HG03439 (cell line): Measurements from ENCODE around the gene ZNF677.
"Not testable (repeated sequence)": the region's sequence is repeated elsewhere in the genome, so short reads cannot be mapped to it uniquely, and the experiment has no call there.

Experiments used
- ATAC-seq: cut with Tn5 transposase; IDR thresholded peaks from one replicate; pipeline ENCODE4 v1.9.1; 2021; ENCODE audit warnings: mild to moderate bottlenecking, moderate library complexity; ENCODE audit not compliant: unreplicated experiment

ZNF677 gene

GRCh38 chr19:53254411-53255341 lies at the start of gene ZNF677:
ZNF677 (minus strand) TSS chr19:53254873; CDS start chr19:53251550, 3,323 bp downstream.
- no peak for ATAC-seq

- ATAC-seq: not testable (repeated sequence)
Measured at GRCh38 chr19:53301341-53301740, 46.7 kb upstream of the ZNF677 start.

DNA sequence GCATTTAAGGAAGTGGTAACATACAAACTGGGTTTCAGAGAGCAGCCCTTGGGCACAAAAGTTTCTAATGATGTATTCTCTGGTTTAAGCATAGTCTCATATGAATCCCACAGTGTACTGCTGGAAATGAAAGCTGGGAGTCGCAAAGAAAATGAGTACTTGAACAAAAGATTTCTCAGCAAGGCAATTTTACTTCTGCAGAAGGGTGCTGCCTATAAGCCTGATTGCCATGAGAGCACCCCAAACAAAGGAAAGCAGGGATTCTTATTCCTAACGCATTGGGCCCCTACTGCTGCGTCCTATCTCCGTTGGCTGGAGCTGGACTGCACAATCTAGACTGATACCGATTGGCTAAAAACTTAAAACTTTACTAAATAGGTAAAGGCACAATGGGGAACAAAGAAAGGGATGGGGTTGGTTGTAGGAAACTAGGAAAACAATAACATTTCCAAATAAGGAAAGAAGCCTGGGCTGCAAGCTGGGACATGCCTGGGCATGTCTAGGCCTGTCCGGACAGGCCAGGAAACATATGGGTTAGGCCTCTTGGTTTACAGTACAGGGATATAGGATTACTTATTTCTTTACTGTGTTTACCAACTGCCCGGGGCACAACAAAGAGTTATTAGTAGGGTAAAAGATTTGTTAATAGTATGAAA lies 40.2 kb upstream of the ZNF677 start:
- no peak for ATAC-seq

GRCh38 chr19:53290758-53291549 lies 36.3 kb upstream of the ZNF677 start:
- ATAC-seq: no peak

- ATAC-seq: no peak
Measured at GRCh38 chr19:53285087-53285486, 30.4 kb upstream of the ZNF677 start.

GRCh38 chr19:53281947-53282346 lies 27.3 kb upstream of the ZNF677 start:
- not testable (repeated sequence) for ATAC-seq

DNA sequence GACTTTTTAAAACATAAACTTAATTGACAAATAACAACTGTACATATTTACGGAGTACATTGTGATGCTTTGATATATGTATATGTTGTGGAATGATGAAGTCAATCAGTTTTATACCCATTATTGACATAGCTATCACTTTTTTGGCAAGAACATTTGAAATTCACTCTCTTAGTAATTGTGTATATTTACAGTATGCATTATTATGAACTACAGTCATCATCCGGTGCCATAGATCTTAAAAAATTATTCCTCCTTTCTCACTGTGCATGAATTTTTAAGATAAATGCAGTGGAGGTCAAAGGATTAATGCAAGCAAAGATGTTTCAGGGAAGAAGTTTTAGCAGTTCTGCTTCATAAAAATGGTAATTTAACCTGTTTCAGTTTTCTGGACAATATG lies 20.8 kb upstream of the ZNF677 start:
- no peak for ATAC-seq

GRCh38 chr19:53272044-53272443 lies 17.4 kb upstream of the ZNF677 start:
- ATAC-seq: no peak

DNA sequence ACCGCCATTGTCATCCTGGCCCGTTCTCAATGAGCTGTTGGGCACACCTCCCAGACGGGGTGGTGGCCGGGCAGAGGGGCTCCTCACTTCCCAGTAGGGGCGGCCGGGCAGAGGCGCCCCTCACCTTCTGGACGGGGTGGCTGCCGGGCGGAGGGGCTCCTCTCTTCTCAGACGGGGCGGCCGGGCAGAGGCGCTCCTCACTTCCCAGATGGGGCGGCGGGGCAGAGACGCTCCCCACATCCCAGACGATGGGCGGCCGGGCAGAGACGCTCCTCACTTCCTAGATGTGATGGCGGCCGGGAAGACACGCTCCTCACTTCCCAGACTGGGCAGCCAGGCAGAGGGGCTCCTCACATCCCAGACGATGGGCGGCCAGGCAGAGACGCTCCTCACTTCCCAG lies 15.2 kb upstream of the ZNF677 start:
- ATAC-seq: not testable (repeated sequence)

GRCh38 chr19:53267623-53268022 lies 12.9 kb upstream of the ZNF677 start, which contains the start of gene VN1R4:
VN1R4 (minus strand) TSS chr19:53267723; CDS start chr19:53267665, 58 bp downstream.
- ATAC-seq: not testable (repeated sequence)

GRCh38 chr19:53257715-53258342 lies 3.2 kb upstream of the ZNF677 start, which contains the start of gene VN1R2:
VN1R2 (plus strand) TSS chr19:53258292; CDS start chr19:53258376, 84 bp downstream.
- not testable (repeated sequence) for ATAC-seq

DNA sequence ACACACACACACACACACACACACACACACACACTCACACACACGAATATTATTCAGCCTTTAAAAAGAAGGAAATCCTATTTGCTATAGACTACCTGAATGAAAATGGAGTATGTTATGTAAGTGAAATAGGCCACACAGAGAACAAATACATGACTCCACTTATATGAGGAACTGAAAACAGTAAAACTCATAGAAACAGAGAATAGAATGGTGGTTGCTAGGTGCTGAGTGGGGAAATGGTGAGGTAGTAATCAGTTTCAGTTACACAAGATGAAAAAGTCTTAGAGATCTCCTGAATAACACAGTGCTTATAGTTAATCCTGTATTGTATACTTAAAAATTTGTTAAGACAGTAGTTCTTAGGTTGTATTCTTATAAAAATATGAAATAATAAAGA lies 8.2 kb downstream of the ZNF677 start:
- ATAC-seq: no peak

GRCh38 chr19:53237114-53237777 lies 17.4 kb downstream of the ZNF677 start:
- no peak for ATAC-seq

- no peak for ATAC-seq
Measured at GRCh38 chr19:53224606-53225005, 30.1 kb downstream of the ZNF677 start.

- not testable (repeated sequence) for ATAC-seq
Measured at GRCh38 chr19:53222716-53223115, 32.0 kb downstream of the ZNF677 start.

- ATAC-seq: no peak
Measured at GRCh38 chr19:53212703-53213320, 41.9 kb downstream of the ZNF677 start.

GRCh38 chr19:53211554-53211953 lies 43.1 kb downstream of the ZNF677 start:
- not testable (repeated sequence) for ATAC-seq

GRCh38 chr19:53196777-53197396 lies 57.8 kb downstream of the ZNF677 start:
- ATAC-seq: no peak
